GM18507 (cell line): Measurements from ENCODE around the gene ZNF268.
"Not testable (repeated sequence)": the region's sequence is repeated elsewhere in the genome, so short reads cannot be mapped to it uniquely, and the experiment has no call there.

Experiments used
- DNase-seq: peaks from one replicate; pipeline ENCODE4 v3.0.0; 2011; ENCODE audit warnings: low read depth; ENCODE audit not compliant: insufficient read length; ENCODE audit errors: extremely low spot score
- FAIRE-seq: peaks from 2 replicates; lab custom pipeline; 2011; peaks lifted over from hg19 to GRCh38; lab: Jason Lieb, UNC

The ZNF268 gene

DNA sequence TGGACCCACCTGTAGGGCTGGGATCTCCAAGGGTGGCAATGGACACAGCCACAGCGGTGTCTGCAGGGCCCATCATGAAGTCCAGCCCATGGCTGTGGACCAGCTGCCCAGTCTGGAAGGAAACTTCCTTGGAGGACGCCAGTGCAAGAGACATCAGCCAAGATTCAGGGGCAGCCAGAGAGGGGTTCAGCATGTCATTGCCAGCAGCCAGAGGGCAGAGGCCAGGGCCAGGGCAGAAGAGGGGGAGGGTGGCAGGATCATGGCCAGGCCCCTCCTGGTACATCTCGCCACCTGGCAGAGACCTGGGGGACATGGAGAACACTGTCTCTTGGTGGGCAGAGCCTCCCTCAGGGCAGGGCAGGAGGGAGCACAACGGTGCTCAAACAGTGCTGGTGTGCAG lies 44.2 kb downstream of the ZNF268 start:
- no peak for DNase-seq
- no peak for FAIRE-seq

DNA sequence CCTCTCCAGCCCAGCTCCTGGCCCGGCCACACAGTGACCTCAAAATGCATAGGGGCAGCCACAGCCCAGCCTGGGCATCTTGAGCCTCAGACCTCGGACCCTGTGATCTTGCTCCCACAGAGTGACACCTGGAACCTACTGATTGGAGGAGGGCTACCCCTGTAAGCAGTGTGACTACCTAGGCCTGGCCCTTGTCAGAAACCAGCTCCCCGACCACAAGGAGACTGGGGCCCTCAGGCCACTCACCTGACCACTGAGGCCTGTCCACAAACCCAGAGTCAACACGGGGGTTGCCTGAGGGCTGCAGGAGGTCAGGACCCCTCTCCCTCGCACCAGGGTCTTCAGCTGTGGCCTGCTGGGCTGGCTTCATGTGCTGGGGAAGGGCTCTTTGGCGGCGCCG lies 45.4 kb downstream of the ZNF268 start:
- DNase-seq (no peak), FAIRE-seq (no peak)

DNA sequence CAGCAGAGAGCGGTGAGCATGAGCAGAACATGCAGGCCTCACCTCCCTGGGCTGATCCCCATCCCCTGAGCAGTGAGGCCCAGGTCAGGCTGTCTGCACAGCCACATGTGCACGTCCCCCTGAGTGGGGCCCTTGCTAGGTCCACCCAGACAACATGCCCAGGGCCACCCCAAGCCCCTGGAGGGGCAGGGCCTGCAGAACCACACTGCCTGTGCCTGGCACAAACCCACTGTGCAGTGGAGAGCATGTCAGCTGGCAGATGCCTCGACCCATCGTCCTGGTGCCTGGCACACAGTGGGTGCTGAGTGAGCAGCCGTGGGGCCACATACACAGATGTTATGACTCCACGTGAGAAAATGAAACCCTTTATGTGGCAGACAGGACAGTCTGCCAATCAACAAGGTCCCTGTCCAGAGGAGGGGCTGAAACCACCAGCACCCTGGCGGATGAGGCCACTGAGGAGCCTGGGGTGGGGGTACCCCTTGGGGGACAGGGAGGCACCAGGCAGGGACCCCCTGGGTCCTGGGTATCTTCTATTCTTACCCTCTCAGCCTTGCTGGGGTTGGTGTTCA lies 46.1 kb downstream of the ZNF268 start:
- no peak for FAIRE-seq
- DNase-seq = no peak

DNA sequence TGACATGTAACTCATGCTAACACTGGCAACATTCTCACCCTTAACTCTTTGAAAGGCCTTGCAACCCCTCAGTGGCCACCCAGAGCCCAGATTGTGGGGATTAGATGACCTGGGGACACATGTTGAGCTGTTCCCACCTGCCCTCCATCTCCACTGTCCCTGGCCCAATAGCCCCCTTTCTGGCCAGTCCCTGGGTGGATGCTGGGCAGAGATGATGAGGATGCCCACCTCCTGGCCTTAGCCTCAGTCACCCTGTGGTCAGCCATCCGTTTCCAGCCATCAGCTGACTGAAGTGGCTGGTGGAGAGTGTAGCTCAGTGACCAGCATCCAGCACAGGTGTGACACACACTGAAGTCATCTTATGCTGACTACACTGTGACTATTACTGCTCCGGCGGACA lies 49.7 kb downstream of the ZNF268 start:
- DNase-seq = no peak
- FAIRE-seq = no peak

DNA sequence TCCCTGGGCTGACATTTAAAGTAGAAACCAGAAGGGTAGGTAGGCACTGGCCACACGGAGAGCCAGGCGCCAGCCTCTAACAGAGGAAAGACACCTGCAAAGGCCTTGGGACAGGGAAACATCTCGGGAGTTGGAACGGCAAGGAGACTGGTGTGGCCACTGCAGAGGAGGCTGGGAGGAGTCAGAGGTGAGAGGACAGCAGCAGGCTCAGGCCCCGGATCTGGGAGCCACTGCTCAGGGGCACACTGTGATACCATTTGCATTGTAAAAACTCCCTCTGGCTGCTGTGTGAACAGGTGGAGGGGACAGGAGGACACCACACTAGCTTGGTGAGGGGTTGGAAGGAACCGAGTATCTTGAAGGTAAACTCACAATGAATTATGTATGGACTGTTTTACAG lies 51.7 kb downstream of the ZNF268 start:
- DNase-seq (no peak), FAIRE-seq (no peak)

DNA sequence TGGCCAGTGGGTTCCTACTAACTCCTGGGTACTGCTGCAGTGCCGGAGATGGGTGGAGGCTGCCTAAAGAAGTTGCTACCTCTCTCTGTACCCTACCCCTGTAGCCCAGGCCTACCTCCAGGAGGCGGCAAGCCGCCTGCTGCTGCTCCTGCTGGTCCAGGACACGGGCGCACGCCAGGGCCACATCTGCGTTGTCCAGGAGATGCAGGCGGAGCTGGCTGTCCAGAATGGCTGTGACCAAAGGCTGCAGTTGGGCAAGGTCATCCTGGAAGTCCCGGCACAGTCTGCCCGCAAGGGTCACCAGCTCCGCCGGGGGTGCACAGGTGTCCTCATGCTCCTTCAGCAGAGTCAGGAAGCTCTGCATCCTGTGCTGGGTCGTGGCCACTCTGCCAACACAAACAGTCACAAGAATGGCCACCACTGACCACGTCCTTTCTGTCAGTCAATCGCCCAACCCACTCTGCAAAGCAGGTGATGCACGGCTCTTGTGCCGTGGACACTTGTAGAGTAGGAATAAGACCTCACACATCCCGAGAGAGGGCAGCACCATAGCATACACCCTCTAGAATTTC lies 52.8 kb downstream of the ZNF268 start:
- FAIRE-seq (no peak), DNase-seq (no peak)

DNA sequence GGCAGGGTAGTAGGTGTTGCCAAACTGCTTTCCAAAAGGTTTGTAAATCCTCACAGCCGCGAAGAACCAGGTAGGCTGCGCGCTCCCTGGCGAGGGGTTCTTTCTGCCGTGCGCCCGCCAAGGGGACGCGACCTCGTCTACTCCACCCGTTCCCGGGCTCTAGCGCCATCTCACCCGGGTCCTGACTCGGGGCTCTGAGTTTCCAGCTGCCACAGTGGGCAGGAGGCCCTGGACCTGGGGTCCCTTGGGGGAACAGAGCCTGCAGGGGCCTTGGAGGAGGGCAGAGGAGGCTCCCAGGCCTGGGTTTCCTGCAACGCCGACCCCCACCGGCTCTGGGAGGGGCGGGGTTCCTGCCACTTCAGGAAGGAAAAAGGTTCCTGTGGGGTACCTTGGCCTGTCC lies 53.7 kb downstream of the ZNF268 start:
- DNase-seq (no peak), FAIRE-seq (no peak)

DNA sequence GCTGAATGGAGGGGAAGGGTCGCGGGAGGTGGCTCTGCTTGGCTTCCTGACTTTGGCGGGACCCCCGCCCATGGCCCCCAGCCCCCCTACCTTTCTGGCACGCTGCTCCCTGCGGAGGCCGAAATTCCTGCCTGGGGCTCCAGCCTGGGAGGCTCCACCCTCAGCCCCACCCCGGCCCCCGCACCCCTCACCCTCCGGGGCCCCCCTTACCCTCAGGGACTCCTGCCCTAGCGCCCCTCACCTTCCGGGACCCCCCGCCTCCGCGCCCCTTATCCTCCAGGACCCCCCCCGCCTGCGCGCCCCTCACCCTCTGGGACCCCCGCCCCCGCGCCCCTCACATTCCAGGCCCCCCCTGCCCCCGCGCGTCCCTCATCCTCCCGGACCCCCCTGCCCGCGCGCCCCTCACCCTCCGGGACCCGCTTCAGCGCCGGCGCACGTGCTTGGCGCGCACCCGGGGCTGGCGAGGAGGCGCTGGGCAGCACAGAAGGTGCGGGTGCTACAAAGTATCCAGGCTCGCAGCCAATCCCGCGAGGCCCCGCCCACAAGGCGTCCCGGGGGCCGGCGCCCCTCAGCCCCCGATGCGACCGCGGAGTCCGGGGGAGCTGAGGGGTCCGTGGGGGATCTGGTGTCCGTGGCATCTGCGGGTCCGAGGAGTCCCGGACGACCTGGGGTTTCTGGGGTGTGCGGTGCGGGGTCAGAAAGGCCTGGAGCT lies 54.3 kb downstream of the ZNF268 start, which contains the start of gene ANHX:
Gene ANHX, minus strand, starts transcription at position 477 of the 712 bp plus-strand sequence. CDS start 1,521 bp downstream, outside the sequence.
- no peak for FAIRE-seq

DNA sequence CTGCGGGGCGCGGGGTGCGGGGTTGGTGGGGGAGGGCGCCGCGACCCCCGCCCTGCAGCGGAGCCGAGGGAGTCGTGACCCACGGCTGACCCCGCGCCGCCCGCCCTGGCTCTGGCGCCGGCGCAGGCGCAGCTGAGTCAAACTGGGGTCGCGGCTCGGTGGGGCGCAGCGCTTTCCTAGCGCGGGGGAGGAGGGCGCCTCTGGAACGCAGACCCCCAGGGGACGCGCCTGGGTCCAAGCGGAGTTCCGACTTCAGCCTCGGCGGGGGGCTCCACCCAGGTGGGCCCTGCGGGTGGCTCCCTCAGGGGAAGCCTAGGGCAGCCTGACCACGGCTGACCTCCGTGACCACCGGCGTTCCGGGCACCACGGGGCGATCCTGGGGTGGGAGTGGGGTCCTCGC lies 54.8 kb downstream of the ZNF268 start:
- DNase-seq (no peak), FAIRE-seq (no peak)

More for the DNA sequence above, 54.3 kb downstream of the ZNF268 start, which contains the start of gene ANHX:
- no peak for DNase-seq

DNA sequence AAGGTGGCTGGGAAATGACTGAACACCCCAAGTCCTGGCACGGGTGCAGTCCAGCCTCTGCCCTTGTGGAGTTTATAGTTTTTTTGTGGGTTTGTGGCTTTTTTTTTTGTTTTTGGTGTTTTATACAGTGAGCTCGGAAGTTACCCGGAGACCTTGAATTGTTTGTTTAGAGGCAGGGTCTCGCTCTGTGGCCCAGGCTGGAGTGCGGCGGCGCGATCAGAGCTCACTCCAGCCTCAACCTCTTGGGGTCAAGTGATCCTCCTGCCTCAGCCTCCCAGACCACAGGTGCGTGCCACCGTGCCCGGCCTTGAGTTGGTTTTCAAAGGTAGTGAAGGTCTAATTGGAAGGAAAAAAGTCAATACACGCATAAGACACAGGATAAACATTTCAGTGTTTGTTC lies 55.3 kb downstream of the ZNF268 start:
- FAIRE-seq (no peak), DNase-seq (no peak)

DNA sequence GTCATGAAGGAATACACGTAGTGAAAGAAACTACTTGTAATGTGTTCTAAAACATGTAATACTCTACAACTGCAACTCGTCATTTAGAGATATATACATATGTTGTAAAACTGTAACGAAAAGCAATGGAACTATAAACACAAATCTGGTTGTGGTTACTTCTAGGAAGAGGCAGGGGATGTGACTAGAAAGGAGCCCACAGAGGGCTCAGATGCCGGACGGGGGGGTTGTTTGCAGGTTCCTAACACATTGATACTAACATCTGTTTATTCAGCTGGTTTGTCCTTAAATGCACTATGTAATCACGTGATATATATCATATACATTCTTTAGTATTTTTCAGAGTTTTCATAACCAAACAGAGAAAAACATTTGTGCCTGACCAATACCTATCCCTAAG lies 70.4 kb downstream of the ZNF268 start:
- DNase-seq (no peak), FAIRE-seq (no peak)

DNA sequence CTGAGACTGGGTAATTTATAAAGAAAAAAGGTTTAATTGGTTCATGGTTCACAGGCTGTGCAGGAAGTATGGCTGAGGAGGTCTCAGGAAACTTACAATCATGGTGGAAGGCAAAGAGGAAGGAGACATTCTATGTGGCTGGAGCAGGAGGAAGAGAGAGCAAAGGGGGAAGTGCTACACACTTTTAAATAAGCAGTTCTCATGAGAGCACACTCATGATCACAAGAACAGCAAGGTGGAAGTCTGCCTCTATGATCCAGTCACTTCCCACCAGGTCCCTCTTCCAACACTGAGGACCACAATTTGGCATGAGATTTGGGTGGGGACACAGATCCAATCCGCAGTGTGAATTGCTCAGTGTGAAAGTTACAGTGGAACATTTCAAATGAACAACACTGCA lies 74.5 kb downstream of the ZNF268 start:
- not testable (repeated sequence) for FAIRE-seq, DNase-seq

DNA sequence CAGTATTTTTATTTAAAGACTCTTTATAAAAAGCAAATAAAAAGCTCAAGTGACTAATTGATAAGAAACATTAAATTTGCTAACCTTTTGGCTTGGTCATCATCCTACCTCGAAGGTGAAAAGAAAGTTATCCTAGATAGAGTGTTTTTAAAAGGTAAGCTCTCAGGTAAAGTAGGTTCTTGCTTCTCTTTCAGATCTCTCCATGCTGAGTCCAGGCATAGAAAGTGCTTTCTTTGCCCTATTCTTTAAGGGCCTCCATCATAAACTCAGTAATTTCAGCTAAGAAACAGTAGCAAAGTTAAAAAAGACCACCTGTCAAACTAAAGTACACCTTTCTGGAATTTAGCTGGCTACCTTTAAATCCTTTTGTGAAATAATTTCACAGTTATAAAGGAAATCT lies 75.0 kb downstream of the ZNF268 start:
- DNase-seq (no peak), FAIRE-seq (no peak)

DNA sequence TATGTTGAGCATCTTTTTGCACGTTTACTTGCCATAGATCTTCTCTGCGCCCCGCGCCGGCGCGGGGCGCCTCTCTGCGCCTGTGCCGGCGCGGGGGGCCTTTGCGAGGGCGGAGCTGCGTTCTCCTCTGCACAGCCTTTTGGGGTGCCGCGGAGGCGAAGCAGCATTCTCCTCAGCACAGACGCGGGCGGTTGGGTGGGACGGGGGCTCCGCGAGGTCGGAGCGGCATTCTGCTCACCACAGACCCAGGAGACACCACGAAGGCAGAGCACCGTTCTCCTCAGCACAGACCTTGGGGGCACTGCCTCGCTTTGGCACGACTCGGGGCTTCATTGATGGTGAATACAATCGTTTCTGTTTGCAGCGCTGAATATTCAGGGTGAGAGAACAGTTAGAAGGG lies 82.9 kb downstream of the ZNF268 start:
- FAIRE-seq (no peak), DNase-seq (no peak)
